Heart left ventricle (tissue), 16 donors: Measurements from ENCODE around the gene ITGA2. TPM values are rescaled to one million over a fixed set of nuclear protein-coding genes. Genes with fewer than 3 reads are reported as not detected.

Experiments used
- ATAC-seq, 4 donors: fragments of 200-7000 bp; cut with Tn5 transposase; one replicate each; pipeline ENCODE4 v1.9.1; 2020 to 2022; ENCODE audit warnings: moderate library complexity in 4 of 4, mild to moderate bottlenecking in 3 of 4, moderate number of reproducible peaks in 1 of 4
- DNase-seq, 5 donors: peaks; one replicate each; pipeline ENCODE4 v3.0.0-alpha.2; 2020
- H3K27ac ChIP-seq, 12 donors: fragments of 200-600 bp; sonication (generic) in 4 of 12; one replicate each; pipeline versions ENCODE4 v1.5.0 to v1.8.0; 2016 to 2022; ENCODE audit warnings: mild to moderate bottlenecking in 2 of 12
- H3K27me3 ChIP-seq, 9 donors: fragments of 200-600 bp; sonication (generic) in 2 of 9; one replicate each; pipeline versions ENCODE4 v1.5.1 to v1.8.0; 2016 to 2022; ENCODE audit warnings: mild to moderate bottlenecking in 3 of 9
- H3K36me3 ChIP-seq, 9 donors: fragments of 200-600 bp; sonication (generic) in 2 of 9; one replicate each; pipeline versions ENCODE4 v1.5.0 to v1.8.0; 2018 to 2022; ENCODE audit warnings: mild to moderate bottlenecking in 2 of 9
- H3K4me1 ChIP-seq, 12 donors: fragments of 200-600 bp; sonication (generic) in 4 of 12; one replicate each; pipeline versions ENCODE4 v1.5.0 to v1.8.0; 2016 to 2022; ENCODE audit warnings: mild to moderate bottlenecking in 3 of 12
- H3K4me3 ChIP-seq, 12 donors: fragments of 200-600 bp; sonication (generic) in 4 of 12; one replicate each; pipeline versions ENCODE4 v1.5.0 to v1.8.0; 2017 to 2022; ENCODE audit warnings: mild to moderate bottlenecking in 9 of 12, moderate library complexity in 4 of 12
- H3K9me3 ChIP-seq, 12 donors: fragments of 200-600 bp; sonication (generic) in 4 of 12; one replicate each; pipeline versions ENCODE4 v1.5.0 to v1.8.0; 2016 to 2022; ENCODE audit warnings: mild to moderate bottlenecking in 1 of 12
- CTCF ChIP-seq, 12 donors: fragments of 200-600 bp; sonication (generic) in 4 of 12; IDR thresholded peaks; one replicate each; pipeline versions ENCODE4 v1.5.0 to v1.8.0; 2018 to 2022; ENCODE audit warnings: antibody characterized with exemption in 12 of 12, mild to moderate bottlenecking in 5 of 12
- POLR2A ChIP-seq, 2 donors: fragments of 450-650 bp; IDR thresholded peaks; one replicate each; pipeline ENCODE4 v1.6.1; 2017; ENCODE audit warnings: antibody characterized with exemption in 2 of 2, mild to moderate bottlenecking in 2 of 2, moderate library complexity in 2 of 2
- WGBS, 4 donors: extraction: QIAGEN DNeasy Blood & Tissue Kit in 2 of 4; methylation state at CpG; one replicate each; pipeline versions ENCODE4 v1.1.5 to v1.1.7; 2013 to 2018; 5-methylcytosine and 5-hydroxymethylcytosine counted together
- intact Hi-C, 10 donors: fragments of 100-400 bp; cut with DNase I; formaldehyde crosslinking; loops; one replicate each; pipeline versions ENCODE4 v1.11.1 to v1.14.2; 2022
- long read RNA-seq, 3 donors: library from polyadenylated mRNA; unstranded; transcript quantifications; one replicate each; pipeline ENCODE4 v2.0.0, GENCODE V29; 2020 to 2021
- polyA plus RNA-seq, 2 donors: library from polyadenylated mRNA; stranded (reverse); fragments of 200-250 nt; gene quantifications; one replicate each; pipeline ENCODE4 v1.2.3, GENCODE V29; 2013
- total RNA-seq, 9 donors: library from RNA; depleted of rRNA in 2 of 9; stranded (reverse); fragments of >200 nt in 2 of 9; fragmentation: NEBNext Ultra II Directional in 3 of 9; extraction: Animal tissue kit (Norgen Biotek cat#: 25700) in 3 of 9; gene quantifications; one replicate each; pipeline versions ENCODE4 v1.1.0 to v1.2.4, GENCODE V29; 2016 to 2023
- donor health status: ischemic (EF 13 %, LVEDD 7.1; RV severe dilation, severe dysfunction).
- donor health status: healthy with polysubstance abuse.
- donor health status: DM: no; HTN: yes; CAD: no.
- donor health status: DM: no; HTN: no; CAD: no.
- donor health status: ischemic (EF 25% LVEDD 6.9; RV normal size, moderate dysfunction).
- donor health status: ischemic (EF 25% LVEDD 5.7; RV mildly dilated, moderate dysfunction).
- donor health status: healthy.
- donor health status: DM: yes; HTN: yes; CAD: no.
- donor health status: ischemic (EF 35%, LVEDD 5.7; RV mildly dilated, moderate dysfunction).
- donor health status: nonischemic (EF 11% LVEDD 7.7; RV severe dilation, severe dysfunction).
- donor health status: DM: yes; HTN: yes; CAD: no.
- donor health status: PGD.
- donor health status: ischemic (EF 29% LVEDD 5.4; RV normal size, mild dysfunction).
- donor health status: nonischemic (EF 23%, LVEDD 6.1; RV moderate dilation, normal function).

ITGA2 gene
- total RNA-seq (10 to 100 TPM in 1 of 9 donors, 1 to 10 TPM in 3, under 1 TPM in 5; 0.25 to 10.7 (median 1.00) TPM), polyA plus RNA-seq (1 to 10 TPM in 1 of 2 donors, under 1 TPM in 1; 0.23 to 1.9 TPM)
- long read RNA-seq, donor 1 = 0 reads
- long read RNA-seq, donor 2, partial matches to known transcripts = 0 of 1 reads
- long read RNA-seq, donor 2, other reads (novel, unspliced or antisense) = 1 of 1 reads
- long read RNA-seq, donor 3 = 0 reads

GRCh38 chr5:52989025-52989780, at the start of gene ITGA2:
Gene ITGA2, plus strand, starts transcription at chr5:52989352. Its CDS starts 117 bp downstream, at chr5:52989469.
- whole genome bisulfite sequencing, 4 donors = 1 to 2% (median 1%) methylated on average over 35 to 64 of the region's 64 CpGs
- H3K27ac ChIP-seq = peak within 1 kb of the TSS in 6 of 12 donors; percentile 9 to 46 (median 38)
- intact Hi-C loops = loop anchor here in 2 of 10 donors (5.0 to 10.0 kb wide), 2 partner anchors 38 to 46 kb away; no protein-coding TSS in a partner anchor

GRCh38 chr5:52943285-52943684, 45.9 kb upstream of the ITGA2 start:
- no peak for TF ChIP-seq POLR2A (IDR thresholded peaks at IDR 0.05)
- TF ChIP-seq CTCF (IDR thresholded peaks at IDR 0.05) = no peak
- Histone ChIP-seq H3K9me3 (no peaks in the 10 kb centered on the region), H3K36me3 (peaks cover 0 to 62% (median 14%) of the 10 kb centered on the region in 9 donors), H3K4me3 (no peak overlapping the region), H3K27me3 (no peaks in the 10 kb centered on the region), H3K4me1 (peaks cover 0 to 19% (median 5%) of the 10 kb centered on the region in 12 donors), H3K27ac (peak overlapping the region in 1 of 12 donors; percentile 50)
- ATAC-seq (peak in 1 of 4 donors; percentile 12), DNase-seq (no peak)
- 94 to 100% (median 95%) methylated on average over 2 of the region's 2 CpGs for WGBS, 4 donors
- intact Hi-C loops = loop anchor here in 1 of 10 donors (5.0 kb wide), 1 partner anchor 51 kb away; no protein-coding TSS in a partner anchor

More at GRCh38 chr5:52989025-52989780, at the start of gene ITGA2:
- TF ChIP-seq POLR2A (IDR thresholded peaks at IDR 0.05) (no peak), CTCF (IDR thresholded peaks at IDR 0.05) (no peak)
- H3K9me3 ChIP-seq = no peaks in the 10 kb centered on the region
- peak within 1 kb of the TSS; percentile 27 to 74 (median 62) for H3K4me3 ChIP-seq
- no peaks in the 10 kb centered on the region for H3K36me3 ChIP-seq
- ATAC-seq = peak; percentile 32 to 88 (median 85)
- DNase-seq = peak; percentile 21 to 70 (median 35)
- peaks cover 0 to 22% (median 10%) of the 10 kb centered on the region in 12 donors for H3K4me1 ChIP-seq
- H3K27me3 ChIP-seq = peaks cover 0 to 9% (median 0%) of the 10 kb centered on the region in 9 donors

- Histone ChIP-seq H3K4me3 (no peak overlapping the region), H3K4me1 (peaks cover 0 to 24% (median 6%) of the 10 kb centered on the region in 12 donors), H3K9me3 (no peaks in the 10 kb centered on the region), H3K27ac (peak overlapping the region in 1 of 12 donors; percentile 50), H3K36me3 (peaks cover 0 to 59% (median 11%) of the 10 kb centered on the region in 9 donors), H3K27me3 (no peaks in the 10 kb centered on the region)
- DNase-seq = peak in 1 of 5 donors; percentile 37
- WGBS, 4 donors = 86 to 97% (median 91%) methylated on average over 1 to 7 of the region's 7 CpGs
- TF ChIP-seq CTCF (IDR thresholded peaks at IDR 0.05) (no peak), POLR2A (IDR thresholded peaks at IDR 0.05) (no peak)
- peak in 2 of 4 donors; percentile 11 to 22 for ATAC-seq
- intact Hi-C loops = loop anchor here in 1 of 10 donors (5.0 kb wide), 1 partner anchor 52 kb away; no protein-coding TSS in a partner anchor
These were observed 45.3 kb upstream of the ITGA2 start for GRCh38 chr5:52943808-52944207.

- WGBS, 4 donors = 39 to 54% (median 48%) methylated on average over 4 of the region's 4 CpGs
These were observed 44.1 kb upstream of the ITGA2 start for GRCh38 chr5:52945040-52945439.

More at GRCh38 chr5:52945040-52945439, 44.1 kb upstream of the ITGA2 start:
- peak overlapping the region in 4 of 12 donors; percentile 23 to 50 (median 34) for H3K27ac ChIP-seq
- intact Hi-C loops = loop anchor here in 1 of 10 donors (5.0 kb wide), 1 partner anchor 1277 kb away; no protein-coding TSS in a partner anchor
- H3K4me3 ChIP-seq = peak overlapping the region in 9 of 12 donors; percentile 12 to 51 (median 33)
- H3K27me3 ChIP-seq = no peaks in the 10 kb centered on the region
- DNase-seq = no peak
- TF ChIP-seq CTCF (IDR thresholded peaks at IDR 0.05) = no peak
- no peak for TF ChIP-seq POLR2A (IDR thresholded peaks at IDR 0.05)
- peaks cover 0 to 60% (median 8%) of the 10 kb centered on the region in 9 donors for H3K36me3 ChIP-seq
- H3K9me3 ChIP-seq = no peaks in the 10 kb centered on the region
- peaks cover 0 to 29% (median 6%) of the 10 kb centered on the region in 12 donors for H3K4me1 ChIP-seq
- ATAC-seq = no peak
